NCI-H1694 (cell line): ENCODE measurements around the gene ZFP36.
"Not testable (repeated sequence)": the region's sequence is repeated elsewhere in the genome, so short reads cannot be mapped to it uniquely, and the experiment has no call there.

Experiments
- DNase-seq: peaks from one replicate; lab custom pipeline; 2025; lab: John Stamatoyannopoulos, UW

Gene ZFP36

GRCh38 chr19:39406656-39407409, at the start of gene ZFP36:
ZFP36 (plus strand) TSS chr19:39406847; CDS start chr19:39406905, 58 bp downstream.
- DNase-seq, result peak; percentile 37

- DNase-seq, result no peak
These were observed 47.6 kb upstream of the ZFP36 start for GRCh38 chr19:39359026-39359425.

- no peak for DNase-seq
These were observed 46.0 kb upstream of the ZFP36 start for GRCh38 chr19:39360599-39360998.

- DNase-seq, result no peak
These were observed 43.7 kb upstream of the ZFP36 start for GRCh38 chr19:39362682-39363657.

GRCh38 chr19:39363901-39364457, 42.7 kb upstream of the ZFP36 start:
- peak; percentile 27 for DNase-seq

GRCh38 chr19:39365531-39365930, 41.1 kb upstream of the ZFP36 start:
- no peak for DNase-seq

GRCh38 chr19:39369200-39369599, 37.4 kb upstream of the ZFP36 start:
- no peak for DNase-seq

- DNase-seq, result no peak
These were observed 35.9 kb upstream of the ZFP36 start for GRCh38 chr19:39370735-39371134.

GRCh38 chr19:39372047-39372802, 34.4 kb upstream of the ZFP36 start:
- DNase-seq, result no peak

GRCh38 chr19:39372941-39373340, 33.7 kb upstream of the ZFP36 start:
- DNase-seq, result no peak

GRCh38 chr19:39375929-39376328, 30.7 kb upstream of the ZFP36 start:
- DNase-seq, result no peak

GRCh38 chr19:39377373-39378362, 29.0 kb upstream of the ZFP36 start:
- no peak for DNase-seq

- not testable (repeated sequence) for DNase-seq
These were observed 27.3 kb upstream of the ZFP36 start for GRCh38 chr19:39379366-39379765.

- DNase-seq, result no peak
These were observed 26.7 kb upstream of the ZFP36 start for GRCh38 chr19:39379865-39380396.

GRCh38 chr19:39380521-39381502, 25.8 kb upstream of the ZFP36 start:
- DNase-seq, result no peak

GRCh38 chr19:39381910-39382611, 24.6 kb upstream of the ZFP36 start:
- DNase-seq, result no peak

GRCh38 chr19:39382991-39383828, 23.4 kb upstream of the ZFP36 start:
- DNase-seq, result no peak
